Measurements from ENCODE around the gene PTCH2. TPM values are rescaled to one million over a fixed set of nuclear protein-coding genes. Genes with fewer than 3 reads are reported as not detected.
A peak's percentile ranks its signal among the peaks of the same experiment; 100 is the strongest.

PTCH2 gene
- total RNA-seq, 1 experiment from 2014 or later = 1.1 TPM

- TF ChIP-seq ZNF532 (CRISPR knock-in tag; IDR thresholded peaks at IDR 0.05; ENCODE audit: borderline replicate concordance) = peak; percentile 98
- peak; percentile 97 for TF ChIP-seq ETV6 (CRISPR knock-in tag; IDR thresholded peaks at IDR 0.05)
- 0 out of 2 replicates have a peak, but pooled peaks have one; percentile 28 for TF ChIP-seq PRDM15 (CRISPR knock-in tag; IDR thresholded peaks at IDR 0.05)
- peak; percentile 66; the same call in 1 of the 2 replicates for TF ChIP-seq TEAD4 (CRISPR knock-in tag; IDR thresholded peaks at IDR 0.05)
- peak; percentile 79; the same call in 1 of the 2 replicates for TF ChIP-seq JAZF1 (CRISPR knock-in tag; IDR thresholded peaks at IDR 0.05)
- TF ChIP-seq ATF1 (CRISPR knock-in tag; IDR thresholded peaks at IDR 0.05) = peak; percentile 95
- TF ChIP-seq SP1 (CRISPR knock-in tag; conservative IDR thresholded peaks at IDR 0.05) = peak; percentile 83
- TF ChIP-seq MAX (CRISPR knock-in tag; IDR thresholded peaks at IDR 0.05) = peak; percentile 66; the same call in 1 of the 2 replicates
- peak; percentile 50; the same call in 1 of the 2 replicates for TF ChIP-seq HMGXB4 (CRISPR knock-in tag; IDR thresholded peaks at IDR 0.05)
- TF ChIP-seq JUN (CRISPR knock-in tag; IDR thresholded peaks at IDR 0.05) = peak; percentile 77; the same call in 1 of the 2 replicates
- TF ChIP-seq ZNF416 (CRISPR knock-in tag; IDR thresholded peaks at IDR 0.05) = peak; percentile 96
- TF ChIP-seq E2F5 (CRISPR knock-in tag; IDR thresholded peaks at IDR 0.05) = peak; percentile 37
- no peak for TF ChIP-seq MXD4 (CRISPR knock-in tag; IDR thresholded peaks at IDR 0.05; ENCODE audit: borderline replicate concordance)
- peak; percentile 98 for TF ChIP-seq NFATC4 (CRISPR knock-in tag; IDR thresholded peaks at IDR 0.05)
- TF ChIP-seq SMAD4 (CRISPR knock-in tag; IDR thresholded peaks at IDR 0.05) = 0 out of 2 replicates have a peak, but pooled peaks have one; percentile 38
- TF ChIP-seq ZNF138 (CRISPR knock-in tag; conservative IDR thresholded peaks at IDR 0.05) = no peak
- TF ChIP-seq ZBTB21 (CRISPR knock-in tag; IDR thresholded peaks at IDR 0.05; ENCODE audit: borderline replicate concordance) = no peak
- peak; percentile 78; the same call in 1 of the 2 replicates for TF ChIP-seq ZNF281 (CRISPR knock-in tag; IDR thresholded peaks at IDR 0.05)
- TF ChIP-seq PREB (CRISPR knock-in tag; IDR thresholded peaks at IDR 0.05; ENCODE audit: borderline replicate concordance) = 0 out of 2 replicates have a peak, but pooled peaks have one; percentile 58
- no peak; the same call in 1 of the 2 replicates for TF ChIP-seq NR2C2 (CRISPR knock-in tag; IDR thresholded peaks at IDR 0.05)
- TF ChIP-seq ZNF425 (CRISPR knock-in tag; conservative IDR thresholded peaks at IDR 0.05) = peak; percentile 99
Observed at GRCh38 chr1:44819608-44820327, 23.3 kb downstream of the PTCH2 start (continued).

Data from WTC11 (cell line).